Measurements from ENCODE around the gene ILDR2.

ILDR2 gene

GRCh38 chr1:166899769-166900168 is 75.6 kb downstream of the ILDR2 start:
- H3K36me3 ChIP-seq (ENCODE audit: control insufficient read depth in 4 of 4, insufficient read depth in 4 of 4, low read length in 3 of 4): no peaks in the 10 kb centered on the region
- H3K4me3 ChIP-seq (ENCODE audit: control insufficient read depth in 1 of 7, extremely low read depth in 1 of 7, insufficient read depth in 4 of 7, low read depth in 2 of 7, low read length in 6 of 7): no peak overlapping the region
- ChIA-PET POLR2A (no interaction called here), CTCF (interaction anchor here (1.1 to 24.8 kb wide), 5 partner anchors 11 to 158 kb away, joined by 3 to 666 read pairs (median 5); no protein-coding TSS in a partner anchor)
- peaks cover 1 to 24% (median 13%) of the 10 kb centered on the region in 4 experiments for H3K4me1 ChIP-seq (ENCODE audit: control extremely low read depth in 1 of 4, control insufficient read depth in 4 of 4, insufficient read depth in 4 of 4, low read length in 3 of 4)
- H3K9me3 ChIP-seq (ENCODE audit: control extremely low read depth in 1 of 5, control insufficient read depth in 4 of 5, insufficient read depth in 2 of 5, low read depth in 1 of 5, low read length in 4 of 5): peaks cover 0 to 11% (median 7%) of the 10 kb centered on the region in 5 experiments
- DNase-seq: no peak
- H3K27ac ChIP-seq (ENCODE audit: insufficient read depth in 1 of 2, low read depth in 1 of 2, low read length in 2 of 2, poor library complexity in 1 of 2, severe bottlenecking in 2 of 2): no peak overlapping the region
- no peaks in the 10 kb centered on the region for H3K27me3 ChIP-seq (replicated peaks in 2 of 5; ENCODE audit: control insufficient read depth in 4 of 5, insufficient read depth in 5 of 5, low read length in 4 of 5)

GRCh38 chr1:166895766-166896165 is 79.6 kb downstream of the ILDR2 start:
- Histone ChIP-seq H3K27me3 (replicated peaks in 2 of 5; ENCODE audit: control insufficient read depth in 4 of 5, insufficient read depth in 5 of 5, low read length in 4 of 5) (no peaks in the 10 kb centered on the region), H3K4me3 (ENCODE audit: control insufficient read depth in 1 of 7, extremely low read depth in 1 of 7, insufficient read depth in 4 of 7, low read depth in 2 of 7, low read length in 6 of 7) (no peak overlapping the region), H3K36me3 (ENCODE audit: control insufficient read depth in 4 of 4, insufficient read depth in 4 of 4, low read length in 3 of 4) (no peaks in the 10 kb centered on the region), H3K9me3 (ENCODE audit: control extremely low read depth in 1 of 5, control insufficient read depth in 4 of 5, insufficient read depth in 2 of 5, low read depth in 1 of 5, low read length in 4 of 5) (peaks cover 0 to 11% (median 7%) of the 10 kb centered on the region in 5 experiments), H3K27ac (ENCODE audit: insufficient read depth in 1 of 2, low read depth in 1 of 2, low read length in 2 of 2, poor library complexity in 1 of 2, severe bottlenecking in 2 of 2) (no peak overlapping the region), H3K4me1 (ENCODE audit: control extremely low read depth in 1 of 4, control insufficient read depth in 4 of 4, insufficient read depth in 4 of 4, low read length in 3 of 4) (peaks cover 0 to under 1% (median 0%) of the 10 kb centered on the region in 4 experiments)
- no peak for DNase-seq
- CTCF ChIA-PET: interaction anchor here (1.0 to 1.9 kb wide), 2 partner anchors 10 to 15 kb away, joined by 5 to 6 read pairs; no protein-coding TSS in a partner anchor
- POLR2A ChIA-PET: no interaction called here
- 94% methylated on average over 2 of the region's 4 CpGs for WGBS (ENCODE audit: insufficient coverage)

GRCh38 chr1:166889776-166890175 is 85.6 kb downstream of the ILDR2 start:
- DNase-seq: no peak
- Histone ChIP-seq H3K36me3 (ENCODE audit: control insufficient read depth in 4 of 4, insufficient read depth in 4 of 4, low read length in 3 of 4) (no peaks in the 10 kb centered on the region), H3K4me3 (ENCODE audit: control insufficient read depth in 1 of 7, extremely low read depth in 1 of 7, insufficient read depth in 4 of 7, low read depth in 2 of 7, low read length in 6 of 7) (no peak overlapping the region), H3K27me3 (replicated peaks in 2 of 5; ENCODE audit: control insufficient read depth in 4 of 5, insufficient read depth in 5 of 5, low read length in 4 of 5) (no peaks in the 10 kb centered on the region), H3K27ac (ENCODE audit: insufficient read depth in 1 of 2, low read depth in 1 of 2, low read length in 2 of 2, poor library complexity in 1 of 2, severe bottlenecking in 2 of 2) (no peak overlapping the region), H3K4me1 (ENCODE audit: control extremely low read depth in 1 of 4, control insufficient read depth in 4 of 4, insufficient read depth in 4 of 4, low read length in 3 of 4) (peaks cover 0 to 7% (median 5%) of the 10 kb centered on the region in 4 experiments), H3K9me3 (ENCODE audit: control extremely low read depth in 1 of 5, control insufficient read depth in 4 of 5, insufficient read depth in 2 of 5, low read depth in 1 of 5, low read length in 4 of 5) (no peaks in the 10 kb centered on the region)
- ChIA-PET CTCF (no interaction called here), POLR2A (no interaction called here)

GRCh38 chr1:166888373-166889111 is 86.8 kb downstream of the ILDR2 start:
- Histone ChIP-seq H3K36me3 (ENCODE audit: control insufficient read depth in 4 of 4, insufficient read depth in 4 of 4, low read length in 3 of 4) (no peaks in the 10 kb centered on the region), H3K9me3 (ENCODE audit: control extremely low read depth in 1 of 5, control insufficient read depth in 4 of 5, insufficient read depth in 2 of 5, low read depth in 1 of 5, low read length in 4 of 5) (no peaks in the 10 kb centered on the region), H3K4me3 (ENCODE audit: control insufficient read depth in 1 of 7, extremely low read depth in 1 of 7, insufficient read depth in 4 of 7, low read depth in 2 of 7, low read length in 6 of 7) (no peak overlapping the region), H3K27ac (ENCODE audit: insufficient read depth in 1 of 2, low read depth in 1 of 2, low read length in 2 of 2, poor library complexity in 1 of 2, severe bottlenecking in 2 of 2) (no peak overlapping the region), H3K27me3 (replicated peaks in 2 of 5; ENCODE audit: control insufficient read depth in 4 of 5, insufficient read depth in 5 of 5, low read length in 4 of 5) (peaks cover 0 to 6% (median 0%) of the 10 kb centered on the region in 5 experiments), H3K4me1 (ENCODE audit: control extremely low read depth in 1 of 4, control insufficient read depth in 4 of 4, insufficient read depth in 4 of 4, low read length in 3 of 4) (peaks cover 0 to 17% (median 14%) of the 10 kb centered on the region in 4 experiments)
- ChIA-PET POLR2A (no interaction called here), CTCF (interaction anchor here (0.6 to 13.2 kb wide), 4 partner anchors 40 to 172 kb away, joined by 3 to 172 read pairs (median 4); no protein-coding TSS in a partner anchor)
- WGBS (ENCODE audit: insufficient coverage): 95% methylated on average over 2 of the region's 4 CpGs
- DNase-seq: no peak

GRCh38 chr1:166884971-166885370 is 90.4 kb downstream of the ILDR2 start:
- peaks cover 0 to 6% (median 0%) of the 10 kb centered on the region in 5 experiments for H3K27me3 ChIP-seq (replicated peaks in 2 of 5; ENCODE audit: control insufficient read depth in 4 of 5, insufficient read depth in 5 of 5, low read length in 4 of 5)
- ChIA-PET CTCF (interaction anchor here (0.6 to 13.2 kb wide), 8 partner anchors 17 to 182 kb away, joined by 3 to 172 read pairs (median 6); no protein-coding TSS in a partner anchor), POLR2A (no interaction called here)
- peaks cover 0 to 17% (median 14%) of the 10 kb centered on the region in 4 experiments for H3K4me1 ChIP-seq (ENCODE audit: control extremely low read depth in 1 of 4, control insufficient read depth in 4 of 4, insufficient read depth in 4 of 4, low read length in 3 of 4)
- H3K9me3 ChIP-seq (ENCODE audit: control extremely low read depth in 1 of 5, control insufficient read depth in 4 of 5, insufficient read depth in 2 of 5, low read depth in 1 of 5, low read length in 4 of 5): no peaks in the 10 kb centered on the region
- DNase-seq: peak in 2 of 3 donors; percentile 46 to 51
- H3K4me3 ChIP-seq (ENCODE audit: control insufficient read depth in 1 of 7, extremely low read depth in 1 of 7, insufficient read depth in 4 of 7, low read depth in 2 of 7, low read length in 6 of 7): no peak overlapping the region
- no peaks in the 10 kb centered on the region for H3K36me3 ChIP-seq (ENCODE audit: control insufficient read depth in 4 of 4, insufficient read depth in 4 of 4, low read length in 3 of 4)
- no CpG with 5 or more reads among the region's 3 CpGs for WGBS (ENCODE audit: insufficient coverage)
- H3K27ac ChIP-seq (ENCODE audit: insufficient read depth in 1 of 2, low read depth in 1 of 2, low read length in 2 of 2, poor library complexity in 1 of 2, severe bottlenecking in 2 of 2): no peak overlapping the region

GRCh38 chr1:166884040-166884642 is 91.2 kb downstream of the ILDR2 start:
- peaks cover 0 to 17% (median 14%) of the 10 kb centered on the region in 4 experiments for H3K4me1 ChIP-seq (ENCODE audit: control extremely low read depth in 1 of 4, control insufficient read depth in 4 of 4, insufficient read depth in 4 of 4, low read length in 3 of 4)
- WGBS (ENCODE audit: insufficient coverage): 28% methylated on average over 22 of the region's 44 CpGs
- DNase-seq: peak; percentile 52 to 66 (median 63)
- POLR2A ChIA-PET: no interaction called here
- H3K9me3 ChIP-seq (ENCODE audit: control extremely low read depth in 1 of 5, control insufficient read depth in 4 of 5, insufficient read depth in 2 of 5, low read depth in 1 of 5, low read length in 4 of 5): no peaks in the 10 kb centered on the region
- no peak overlapping the region for H3K27ac ChIP-seq (ENCODE audit: insufficient read depth in 1 of 2, low read depth in 1 of 2, low read length in 2 of 2, poor library complexity in 1 of 2, severe bottlenecking in 2 of 2)
- peaks cover 0 to 6% (median 0%) of the 10 kb centered on the region in 5 experiments for H3K27me3 ChIP-seq (replicated peaks in 2 of 5; ENCODE audit: control insufficient read depth in 4 of 5, insufficient read depth in 5 of 5, low read length in 4 of 5)
- peak overlapping the region in 3 of 7 experiments; percentile 45 to 70 (median 57) for H3K4me3 ChIP-seq (ENCODE audit: control insufficient read depth in 1 of 7, extremely low read depth in 1 of 7, insufficient read depth in 4 of 7, low read depth in 2 of 7, low read length in 6 of 7)
- no peaks in the 10 kb centered on the region for H3K36me3 ChIP-seq (ENCODE audit: control insufficient read depth in 4 of 4, insufficient read depth in 4 of 4, low read length in 3 of 4)
- CTCF ChIA-PET: interaction anchor here (0.9 to 13.2 kb wide), 9 partner anchors 18 to 183 kb away, joined by 3 to 172 read pairs (median 5); no protein-coding TSS in a partner anchor

GRCh38 chr1:166882893-166883292 is 92.4 kb downstream of the ILDR2 start:
- Histone ChIP-seq H3K27me3 (replicated peaks in 2 of 5; ENCODE audit: control insufficient read depth in 4 of 5, insufficient read depth in 5 of 5, low read length in 4 of 5) (peaks cover 0 to 6% (median 0%) of the 10 kb centered on the region in 5 experiments), H3K27ac (ENCODE audit: insufficient read depth in 1 of 2, low read depth in 1 of 2, low read length in 2 of 2, poor library complexity in 1 of 2, severe bottlenecking in 2 of 2) (no peak overlapping the region), H3K9me3 (ENCODE audit: control extremely low read depth in 1 of 5, control insufficient read depth in 4 of 5, insufficient read depth in 2 of 5, low read depth in 1 of 5, low read length in 4 of 5) (no peaks in the 10 kb centered on the region), H3K4me1 (ENCODE audit: control extremely low read depth in 1 of 4, control insufficient read depth in 4 of 4, insufficient read depth in 4 of 4, low read length in 3 of 4) (peaks cover 0 to 17% (median 14%) of the 10 kb centered on the region in 4 experiments), H3K36me3 (ENCODE audit: control insufficient read depth in 4 of 4, insufficient read depth in 4 of 4, low read length in 3 of 4) (no peaks in the 10 kb centered on the region), H3K4me3 (ENCODE audit: control insufficient read depth in 1 of 7, extremely low read depth in 1 of 7, insufficient read depth in 4 of 7, low read depth in 2 of 7, low read length in 6 of 7) (no peak overlapping the region)
- no CpG with 5 or more reads among the region's 2 CpGs for WGBS (ENCODE audit: insufficient coverage)
- ChIA-PET CTCF (interaction anchor here (0.8 to 13.2 kb wide), 7 partner anchors 23 to 241 kb away, joined by 3 to 172 read pairs (median 4); no protein-coding TSS in a partner anchor), POLR2A (no interaction called here)
- no peak for DNase-seq

All from common myeloid progenitor, CD34-positive (primary cell).